GM12891 (cell line): Measurements from ENCODE around the gene FEZF2.

Experiments used
- POLR2A ChIP-seq: IDR thresholded peaks from 2 replicates; pipeline ENCODE4 v1.6.1; 2011; ENCODE audit warnings: low read depth, low read length, control low read depth
- TAF1 ChIP-seq: IDR thresholded peaks from 2 replicates; pipeline ENCODE4 v1.6.1; 2011; ENCODE audit warnings: low read depth, low read length, control low read depth

DNA sequence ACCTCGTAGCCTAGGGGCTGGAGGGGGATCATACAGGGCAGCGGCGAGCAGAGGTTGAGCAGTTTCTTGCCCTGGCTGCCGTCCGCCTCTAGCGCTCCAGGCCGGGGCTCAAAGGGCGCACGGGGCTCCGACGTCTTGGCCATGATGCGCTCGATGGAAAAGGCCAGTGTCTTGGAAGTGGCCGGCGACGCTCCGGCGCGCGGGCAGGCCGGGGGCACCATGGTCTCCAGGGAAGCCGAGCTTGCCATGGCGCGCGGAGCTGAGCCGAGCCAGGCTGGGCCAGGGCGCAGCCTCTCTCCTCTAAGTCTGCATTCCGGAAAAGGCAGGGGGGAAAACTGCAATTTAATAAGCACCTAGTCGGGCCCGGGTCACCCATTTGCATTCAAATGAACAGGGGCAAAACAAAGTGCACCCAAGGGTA, 719 bp downstream of the FEZF2 start:
- no peak for TF ChIP-seq POLR2A
- TF ChIP-seq TAF1 = no peak
